K562 (cell line): ENCODE data around the gene PDIA4. TPM values are rescaled to one million over a fixed set of nuclear protein-coding genes. Genes with fewer than 3 reads are reported as not detected.
A peak's percentile ranks its signal among the peaks of the same experiment; 100 is the strongest.

Source experiments
- BHLHE40 ChIP-seq: IDR thresholded peaks from 2 replicates; pipeline ENCODE4 v1.6.1; 2011; ENCODE audit warnings: low read length, improper control_type of control experiment
- CBX2 ChIP-seq: fragments of 200-600 bp; sonication (generic); IDR thresholded peaks from one replicate; pipeline ENCODE4 v1.6.1; 2012; ENCODE audit warnings: mild to moderate bottlenecking, low read length, inconsistent platforms; ENCODE audit not compliant: insufficient read depth, poor library complexity, severe bottlenecking
- HOMEZ ChIP-seq: fragments of 250-450 bp; sonication (Bioruptor Pico); IDR thresholded peaks from 2 replicates; pipeline ENCODE4 v1.4.0; 2020; ENCODE audit warnings: mild to moderate bottlenecking, moderate library complexity
- KDM1A ChIP-seq, 2 experiments: fragments of 450-650 bp; IDR thresholded peaks; 2 replicates each; pipeline ENCODE4 v1.6.1; 2016; ENCODE audit warnings: mild to moderate bottlenecking in 2 of 2
- MAFF ChIP-seq: IDR thresholded peaks from 2 replicates; pipeline ENCODE4 v1.6.1; 2012; ENCODE audit warnings: low read length, improper control_type of control experiment
- MTA1 ChIP-seq: fragments of 450-650 bp; IDR thresholded peaks from 2 replicates; pipeline ENCODE4 v1.6.1; 2017; ENCODE audit warnings: borderline replicate concordance
- NELFE ChIP-seq: IDR thresholded peaks from 2 replicates; pipeline ENCODE4 v1.6.1; 2011; ENCODE audit warnings: mild to moderate bottlenecking; ENCODE audit not compliant: insufficient read depth, insufficient read length
- NFIC ChIP-seq: fragments of 450-650 bp; IDR thresholded peaks from 2 replicates; pipeline ENCODE4 v1.6.1; 2017; ENCODE audit warnings: mild to moderate bottlenecking, inconsistent platforms
- NFRKB ChIP-seq: fragments of 450-650 bp; IDR thresholded peaks from 2 replicates; pipeline ENCODE4 v1.6.1; 2016; ENCODE audit warnings: low read depth
- NR1H2 ChIP-seq: sonication (generic); formaldehyde crosslinking; IDR thresholded peaks from 2 replicates; pipeline ENCODE4 v1.4.0; 2020; ENCODE audit warnings: mild to moderate bottlenecking, missing genetic modification reagents
- PATZ1 ChIP-seq: fragments of 250-450 bp; sonication (Bioruptor Pico); IDR thresholded peaks from 2 replicates; pipeline ENCODE4 v1.5.0; 2020; ENCODE audit warnings: mild to moderate bottlenecking, borderline replicate concordance
- SUPT5H ChIP-seq: fragments of 450-650 bp; IDR thresholded peaks from 2 replicates; pipeline ENCODE4 v1.6.1; 2016
- TAF15 ChIP-seq: fragments of 200-400 bp; formaldehyde crosslinking; IDR thresholded peaks from 2 replicates; pipeline ENCODE4 v1.6.1; 2017; ENCODE audit warnings: mild to moderate bottlenecking, low read depth, low read length, moderate library complexity
- TCFL5 ChIP-seq: fragments of 250-450 bp; sonication (Bioruptor Pico); conservative IDR thresholded peaks from 2 replicates; pipeline ENCODE4 v1.6.1; 2021; ENCODE audit warnings: mild to moderate bottlenecking, moderate library complexity, matching md5 sums
- TRIM28 ChIP-seq: fragments of 450-650 bp; IDR thresholded peaks from 2 replicates; pipeline ENCODE4 v1.6.1; 2017
- ZC3H11A ChIP-seq: IDR thresholded peaks from 2 replicates; pipeline ENCODE4 v1.6.1; 2012; ENCODE audit warnings: low read depth, low read length, improper control_type of control experiment
- ZNF174 ChIP-seq: fragments of 250-450 bp; sonication (Bioruptor Pico); IDR thresholded peaks from 2 replicates; pipeline ENCODE4 v1.4.0; 2020; ENCODE audit warnings: mild to moderate bottlenecking
- ZNF408 ChIP-seq: fragments of 250-450 bp; sonication (Bioruptor Pico); IDR thresholded peaks from 2 replicates; pipeline ENCODE4 v1.4.0; 2020; ENCODE audit warnings: low read depth, mild to moderate bottlenecking, moderate library complexity
- polyA plus RNA-seq, 8 experiments: library from polyadenylated mRNA; depleted of rRNA in 4 of 8; stranded (reverse) in 5 of 8; unstranded in 3 of 8; fragments of >200 nt; fragmentation: Nextera tagmentation in 2 of 8; fragmentation: Illumina TruSeq in 1 of 8; extraction: Ambion mirVana in 2 of 8; extraction: Trizol in 1 of 8; gene quantifications; 2 replicates each; pipeline versions ENCODE4 v1.2.1 to v1.2.3, GENCODE V29; 2011 to 2014; ENCODE audit warnings: inconsistent platforms in 1 of 8, missing spikeins in 1 of 8
- total RNA-seq, 7 experiments: library from RNA; depleted of rRNA in 6 of 7; stranded (reverse); fragments of >200 nt in 6 of 7; fragmentation: Illumina TruSeq in 2 of 7; extraction: Trizol in 2 of 7; gene quantifications; 2 replicates each; pipeline versions ENCODE4 v1.2.1 to v1.2.3, GENCODE V29; 2011 to 2021; ENCODE audit warnings: low replicate concordance in 1 of 7
- TF ChIP-seq, protein P1 (sequence below): sonication (generic); formaldehyde crosslinking; IDR thresholded peaks from 2 replicates; pipeline ENCODE4 v1.4.0; 2020; ENCODE audit warnings: mild to moderate bottlenecking, missing genetic modification reagents
- TF ChIP-seq, protein P2 (sequence below): fragments of 250-450 bp; sonication (Bioruptor Pico); IDR thresholded peaks from 2 replicates; pipeline ENCODE4 v1.8.0; 2022; ENCODE audit warnings: inconsistent platforms, mild to moderate bottlenecking, moderate library complexity, borderline replicate concordance
- TF ChIP-seq, protein P3 (sequence below): fragments of 450-650 bp; conservative IDR thresholded peaks from 2 replicates; pipeline ENCODE4 v1.6.1; 2016; ENCODE audit warnings: missing genetic modification characterization, low read depth, mild to moderate bottlenecking, control low read depth, missing compliant biosample characterization

The PDIA4 gene
- total and polyA plus RNA-seq, 9 of the 15 experiments (the other 6 are each of a cell fraction or from before 2014, with no cell fraction given): 9.1 to 175 (median 146) TPM

- TF ChIP-seq, protein P1, sequence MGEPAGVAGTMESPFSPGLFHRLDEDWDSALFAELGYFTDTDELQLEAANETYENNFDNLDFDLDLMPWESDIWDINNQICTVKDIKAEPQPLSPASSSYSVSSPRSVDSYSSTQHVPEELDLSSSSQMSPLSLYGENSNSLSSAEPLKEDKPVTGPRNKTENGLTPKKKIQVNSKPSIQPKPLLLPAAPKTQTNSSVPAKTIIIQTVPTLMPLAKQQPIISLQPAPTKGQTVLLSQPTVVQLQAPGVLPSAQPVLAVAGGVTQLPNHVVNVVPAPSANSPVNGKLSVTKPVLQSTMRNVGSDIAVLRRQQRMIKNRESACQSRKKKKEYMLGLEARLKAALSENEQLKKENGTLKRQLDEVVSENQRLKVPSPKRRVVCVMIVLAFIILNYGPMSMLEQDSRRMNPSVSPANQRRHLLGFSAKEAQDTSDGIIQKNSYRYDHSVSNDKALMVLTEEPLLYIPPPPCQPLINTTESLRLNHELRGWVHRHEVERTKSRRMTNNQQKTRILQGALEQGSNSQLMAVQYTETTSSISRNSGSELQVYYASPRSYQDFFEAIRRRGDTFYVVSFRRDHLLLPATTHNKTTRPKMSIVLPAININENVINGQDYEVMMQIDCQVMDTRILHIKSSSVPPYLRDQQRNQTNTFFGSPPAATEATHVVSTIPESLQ (CRISPR knock-in tag): peak; percentile 98; the same call in 1 of the 2 replicates
- peak; percentile 77 for TF ChIP-seq NFIC
- TF ChIP-seq TRIM28: no peak
- TF ChIP-seq TAF15: no peak
- no peak for TF ChIP-seq ZNF408 (CRISPR knock-in tag)
- no peak for TF ChIP-seq KDM1A (IDR thresholded peaks at IDR 0.05)
- TF ChIP-seq, protein P2, sequence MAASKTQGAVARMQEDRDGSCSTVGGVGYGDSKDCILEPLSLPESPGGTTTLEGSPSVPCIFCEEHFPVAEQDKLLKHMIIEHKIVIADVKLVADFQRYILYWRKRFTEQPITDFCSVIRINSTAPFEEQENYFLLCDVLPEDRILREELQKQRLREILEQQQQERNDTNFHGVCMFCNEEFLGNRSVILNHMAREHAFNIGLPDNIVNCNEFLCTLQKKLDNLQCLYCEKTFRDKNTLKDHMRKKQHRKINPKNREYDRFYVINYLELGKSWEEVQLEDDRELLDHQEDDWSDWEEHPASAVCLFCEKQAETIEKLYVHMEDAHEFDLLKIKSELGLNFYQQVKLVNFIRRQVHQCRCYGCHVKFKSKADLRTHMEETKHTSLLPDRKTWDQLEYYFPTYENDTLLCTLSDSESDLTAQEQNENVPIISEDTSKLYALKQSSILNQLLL (CRISPR knock-in tag): no peak
- no peak for TF ChIP-seq MAFF
- no peak for TF ChIP-seq NR1H2 (CRISPR knock-in tag)
- no peak for TF ChIP-seq ZNF174
- TF ChIP-seq HOMEZ: no peak
- no peak for TF ChIP-seq ZC3H11A
- TF ChIP-seq BHLHE40: peak; percentile 93
- TF ChIP-seq PATZ1 (CRISPR knock-in tag): no peak
- TF ChIP-seq NELFE: no peak
- TF ChIP-seq CBX2: no peak
- TF ChIP-seq, protein P3, sequence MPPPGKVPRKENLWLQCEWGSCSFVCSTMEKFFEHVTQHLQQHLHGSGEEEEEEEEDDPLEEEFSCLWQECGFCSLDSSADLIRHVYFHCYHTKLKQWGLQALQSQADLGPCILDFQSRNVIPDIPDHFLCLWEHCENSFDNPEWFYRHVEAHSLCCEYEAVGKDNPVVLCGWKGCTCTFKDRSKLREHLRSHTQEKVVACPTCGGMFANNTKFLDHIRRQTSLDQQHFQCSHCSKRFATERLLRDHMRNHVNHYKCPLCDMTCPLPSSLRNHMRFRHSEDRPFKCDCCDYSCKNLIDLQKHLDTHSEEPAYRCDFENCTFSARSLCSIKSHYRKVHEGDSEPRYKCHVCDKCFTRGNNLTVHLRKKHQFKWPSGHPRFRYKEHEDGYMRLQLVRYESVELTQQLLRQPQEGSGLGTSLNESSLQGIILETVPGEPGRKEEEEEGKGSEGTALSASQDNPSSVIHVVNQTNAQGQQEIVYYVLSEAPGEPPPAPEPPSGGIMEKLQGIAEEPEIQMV (tag): no peak
- peak; percentile 80; the same call in 1 of the 2 replicates for TF ChIP-seq MTA1
- TF ChIP-seq TCFL5: no peak
- TF ChIP-seq SUPT5H: peak; percentile 89
- TF ChIP-seq NFRKB: no peak
Measured at GRCh38 chr7:149028346-149029109, at the start of gene PDIA4 (continued).
